Activated CD4-positive, alpha-beta T cell treated with anti-CD3 and anti-CD28 coated beads, Interleukin-2, amount 10 ng/mL, durations not matched to agents 24 days and 14 days (primary cell): ENCODE measurements around the gene PIM1. TPM values are rescaled to one million over a fixed set of nuclear protein-coding genes. Genes with fewer than 3 reads are reported as not detected.
A peak's percentile ranks its signal among the peaks of the same experiment; 100 is the strongest.

Source experiments
- DNase-seq: peaks from one replicate; pipeline ENCODE4 v3.0.0; 2022
- H3K27ac Mint-ChIP-seq: one replicate; pipeline ENCODE4 v1.8.0; 2022; ENCODE audit warnings: mild to moderate bottlenecking, mixed read lengths
- H3K27me3 Mint-ChIP-seq: one replicate; pipeline ENCODE4 v1.8.0; 2022; ENCODE audit warnings: mixed read lengths
- H3K36me3 Mint-ChIP-seq: one replicate; pipeline ENCODE4 v1.8.0; 2022; ENCODE audit warnings: low read depth, mild to moderate bottlenecking, mixed read lengths
- H3K4me1 Mint-ChIP-seq: one replicate; pipeline ENCODE4 v1.8.0; 2021; ENCODE audit warnings: mixed read lengths
- H3K4me3 Mint-ChIP-seq: one replicate; pipeline ENCODE4 v1.8.0; 2022; ENCODE audit warnings: mild to moderate bottlenecking, moderate library complexity, mixed read lengths
- H3K9me3 Mint-ChIP-seq: one replicate; pipeline ENCODE4 v1.8.0; 2021; ENCODE audit warnings: mixed read lengths
- intact Hi-C: fragments of 100-400 bp; cut with micrococcal nuclease; formaldehyde crosslinking; loops from one replicate; pipeline ENCODE4 v1.15.1; 2023
- total RNA-seq: library from RNA; stranded (reverse); gene quantifications from 2 replicates; pipeline ENCODE4 v1.2.3, GENCODE V29; 2022

The PIM1 gene
- total RNA-seq, 1 donor from 2014 or later, result 158 TPM

DNA sequence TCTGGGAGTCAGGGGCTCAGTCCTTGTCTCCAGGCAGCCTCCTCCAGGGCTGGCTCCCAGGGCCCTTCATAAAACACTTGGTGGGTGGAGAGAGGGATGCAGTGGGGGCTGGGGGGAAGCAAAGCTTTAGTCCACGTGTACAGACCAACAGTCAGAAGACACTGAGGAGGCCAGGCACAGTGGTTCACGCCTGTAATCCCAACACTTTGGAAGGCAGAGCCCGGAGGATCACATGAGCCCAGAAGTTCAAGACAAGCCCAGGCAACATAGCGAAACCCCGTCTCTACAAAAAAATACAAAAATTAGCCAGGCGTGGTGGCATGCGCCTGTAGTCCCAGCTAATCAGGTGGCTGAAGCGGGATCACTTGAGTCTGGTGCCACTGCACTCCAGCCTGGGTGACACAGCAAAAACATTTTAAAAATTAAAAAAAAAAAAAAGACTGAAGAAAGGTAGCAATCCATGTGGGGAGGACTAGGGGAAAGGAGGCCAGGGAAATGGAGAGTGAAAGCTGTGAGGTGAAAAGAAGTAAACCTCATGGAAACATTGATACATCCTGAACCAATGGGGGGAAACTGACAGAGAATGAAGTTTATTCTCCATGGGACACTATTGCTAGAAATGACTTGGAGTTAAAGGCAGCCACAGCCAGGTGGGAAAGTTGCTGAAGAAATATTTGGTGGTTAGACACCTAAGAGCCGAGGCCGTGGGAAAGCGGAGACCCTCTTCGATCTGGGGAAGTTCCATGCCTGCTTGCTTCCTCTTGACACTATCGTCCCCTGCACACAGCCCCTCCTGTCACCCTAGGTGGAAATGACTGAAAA is 35.4 kb downstream of the PIM1 start:
- H3K27ac Mint-ChIP-seq, result peak overlapping the region; percentile 85
- peak overlapping the region; percentile 49 for H3K4me3 Mint-ChIP-seq
- peak; percentile 72 for DNase-seq
- H3K36me3 Mint-ChIP-seq, result peaks cover 2% of the 10 kb centered on the region
- H3K9me3 Mint-ChIP-seq, result no peaks in the 10 kb centered on the region
- H3K4me1 Mint-ChIP-seq, result peaks cover 67% of the 10 kb centered on the region
- intact Hi-C loops, result loop anchor here (1.0 to 5.0 kb wide), 4 partner anchors 15 to 318 kb away; partner anchors contain the start of gene C6orf89
- no peaks in the 10 kb centered on the region for H3K27me3 Mint-ChIP-seq

- H3K27me3 Mint-ChIP-seq, result no peaks in the 10 kb centered on the region
- H3K4me3 Mint-ChIP-seq, result peak overlapping the region; percentile 49
- no peaks in the 10 kb centered on the region for H3K9me3 Mint-ChIP-seq
- peaks cover 69% of the 10 kb centered on the region for H3K4me1 Mint-ChIP-seq
- DNase-seq, result no peak
- H3K27ac Mint-ChIP-seq, result peak overlapping the region; percentile 85
- intact Hi-C loops, result loop anchor here (1.0 to 5.0 kb wide), 4 partner anchors 16 to 319 kb away; partner anchors contain the start of gene C6orf89
- H3K36me3 Mint-ChIP-seq, result peaks cover 2% of the 10 kb centered on the region
Measured at GRCh38 chr6:37205997-37206340, 36.0 kb downstream of the PIM1 start.

- DNase-seq, result peak; percentile 57
- Mint-ChIP-seq H3K4me3 (no peak overlapping the region), H3K27me3 (no peaks in the 10 kb centered on the region), H3K36me3 (peaks cover 2% of the 10 kb centered on the region), H3K4me1 (peaks cover 66% of the 10 kb centered on the region), H3K9me3 (no peaks in the 10 kb centered on the region), H3K27ac (peak overlapping the region; percentile 54)
- intact Hi-C loops, result loop anchor here (5.0 kb wide), 1 partner anchor 319 kb away; the partner anchor contains the start of gene C6orf89
Measured at GRCh38 chr6:37206622-37207021, 36.7 kb downstream of the PIM1 start.

- Mint-ChIP-seq H3K27ac (peak overlapping the region; percentile 86), H3K4me3 (peak overlapping the region; percentile 57), H3K4me1 (peaks cover 58% of the 10 kb centered on the region), H3K9me3 (no peaks in the 10 kb centered on the region), H3K36me3 (peaks cover 2% of the 10 kb centered on the region), H3K27me3 (no peaks in the 10 kb centered on the region)
- intact Hi-C loops, result loop anchor here (5.0 kb wide), 1 partner anchor 321 kb away; the partner anchor contains the start of gene C6orf89
- peak; percentile 96 for DNase-seq
Measured at GRCh38 chr6:37207903-37208456, 38.0 kb downstream of the PIM1 start.

DNA sequence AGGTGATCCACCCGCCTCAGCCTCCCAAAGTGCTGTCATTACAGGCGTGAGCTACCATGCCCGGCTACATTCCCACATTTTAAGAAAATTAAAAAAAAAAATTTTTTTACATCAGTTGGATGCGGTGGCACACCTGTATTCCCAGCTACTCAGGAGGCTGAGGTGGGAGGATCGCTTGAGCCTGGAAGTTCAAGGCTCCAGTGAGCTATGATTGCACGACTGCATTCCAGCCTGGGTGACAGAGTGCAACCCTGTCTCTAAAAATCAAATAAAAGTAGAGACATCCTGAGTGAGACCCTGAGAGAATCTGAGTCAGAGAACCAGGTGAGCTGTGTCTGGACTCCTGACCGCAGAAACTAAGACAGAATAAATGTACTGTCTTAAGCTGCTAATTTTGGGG is 38.8 kb downstream of the PIM1 start:
- intact Hi-C loops, result loop anchor here (5.0 kb wide), 1 partner anchor 321 kb away; the partner anchor contains the start of gene C6orf89
- H3K27ac Mint-ChIP-seq, result peak overlapping the region; percentile 93
- H3K36me3 Mint-ChIP-seq, result peaks cover 2% of the 10 kb centered on the region

GRCh38 chr6:37209461-37210205 is 39.7 kb downstream of the PIM1 start:
- Mint-ChIP-seq H3K9me3 (no peaks in the 10 kb centered on the region), H3K4me3 (peak overlapping the region; percentile 63), H3K27ac (peak overlapping the region; percentile 93), H3K27me3 (no peaks in the 10 kb centered on the region), H3K4me1 (peaks cover 51% of the 10 kb centered on the region), H3K36me3 (no peaks in the 10 kb centered on the region)
- intact Hi-C loops, result loop anchor here (1.0 to 5.0 kb wide), 7 partner anchors 26 to 443 kb away; partner anchors contain the start of gene C6orf89
- DNase-seq, result peak; percentile 90

More for the DNA sequence above, 38.8 kb downstream of the PIM1 start:
- no peak overlapping the region for H3K4me3 Mint-ChIP-seq
- H3K9me3 Mint-ChIP-seq, result no peaks in the 10 kb centered on the region
- H3K4me1 Mint-ChIP-seq, result peaks cover 56% of the 10 kb centered on the region
- DNase-seq, result peak; percentile 59
- no peaks in the 10 kb centered on the region for H3K27me3 Mint-ChIP-seq

DNA sequence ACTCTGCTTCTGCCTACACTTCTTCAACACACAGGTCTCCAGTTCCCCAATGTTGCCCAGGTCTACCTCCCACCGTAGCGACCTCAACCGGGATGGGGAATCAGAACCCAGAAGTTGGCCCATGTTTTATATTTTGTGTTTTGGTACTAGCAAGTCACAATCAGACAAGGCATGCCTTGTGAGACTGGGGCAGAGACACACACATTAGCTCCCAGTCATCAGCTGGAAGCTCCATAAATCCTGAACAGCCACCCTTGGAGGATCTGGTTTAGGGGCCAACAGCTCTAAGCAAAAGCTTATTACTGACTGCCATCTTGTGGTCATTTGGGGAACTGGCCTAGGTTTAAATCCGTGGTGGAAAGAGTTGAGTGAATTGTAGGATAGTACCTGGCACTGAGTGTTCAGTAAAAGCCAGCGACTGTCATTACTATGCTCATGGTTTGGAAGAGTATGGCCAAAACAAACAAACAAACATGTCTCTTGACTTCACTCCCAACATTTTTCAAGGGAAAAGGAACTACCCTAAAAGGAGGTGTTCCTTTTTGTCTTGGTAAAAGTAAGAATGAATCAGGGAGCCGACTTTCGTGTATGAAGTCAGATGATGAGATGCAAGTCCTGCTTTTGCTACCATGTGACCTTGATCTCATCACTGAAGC is 40.5 kb downstream of the PIM1 start:
- Mint-ChIP-seq H3K4me1 (peaks cover 47% of the 10 kb centered on the region), H3K36me3 (no peaks in the 10 kb centered on the region), H3K9me3 (no peaks in the 10 kb centered on the region), H3K27me3 (no peaks in the 10 kb centered on the region), H3K4me3 (peak overlapping the region; percentile 28), H3K27ac (peak overlapping the region; percentile 93)
- intact Hi-C loops, result loop anchor here (1.0 to 2.0 kb wide), 6 partner anchors 27 to 444 kb away; no protein-coding TSS in a partner anchor
- peak; percentile 96 for DNase-seq

GRCh38 chr6:37212268-37212667 is 42.3 kb downstream of the PIM1 start:
- H3K27ac Mint-ChIP-seq, result no peak overlapping the region
- intact Hi-C loops, result no loop called here
- DNase-seq, result no peak
- H3K9me3 Mint-ChIP-seq, result no peaks in the 10 kb centered on the region
- H3K27me3 Mint-ChIP-seq, result no peaks in the 10 kb centered on the region
- peaks cover 44% of the 10 kb centered on the region for H3K4me1 Mint-ChIP-seq
- H3K36me3 Mint-ChIP-seq, result no peaks in the 10 kb centered on the region
- no peak overlapping the region for H3K4me3 Mint-ChIP-seq

DNA sequence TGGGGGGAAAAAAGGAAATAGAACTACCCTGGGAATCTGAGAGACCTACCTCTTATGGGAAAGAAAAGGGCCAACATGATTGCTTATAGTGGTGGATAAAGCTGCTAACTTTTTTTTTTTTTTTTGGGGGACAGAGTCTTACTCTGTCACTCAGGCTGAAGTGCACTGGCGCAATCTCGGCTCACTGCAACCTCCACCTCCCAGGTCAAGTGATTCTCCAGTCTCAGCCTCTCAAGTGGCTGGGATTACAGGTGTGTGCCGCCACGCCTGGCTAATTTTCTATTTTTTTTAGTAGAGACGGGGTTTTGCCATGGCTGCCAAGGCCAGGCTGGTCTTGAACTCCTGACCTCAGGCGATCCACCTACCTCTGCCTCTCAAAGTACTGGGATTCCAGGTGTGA is 48.1 kb downstream of the PIM1 start:
- no peak for DNase-seq
- peaks cover 35% of the 10 kb centered on the region for H3K4me1 Mint-ChIP-seq
- no peak overlapping the region for H3K27ac Mint-ChIP-seq
- no peaks in the 10 kb centered on the region for H3K36me3 Mint-ChIP-seq
- intact Hi-C loops, result no loop called here
- no peaks in the 10 kb centered on the region for H3K9me3 Mint-ChIP-seq
- H3K27me3 Mint-ChIP-seq, result no peaks in the 10 kb centered on the region
- H3K4me3 Mint-ChIP-seq, result no peak overlapping the region

DNA sequence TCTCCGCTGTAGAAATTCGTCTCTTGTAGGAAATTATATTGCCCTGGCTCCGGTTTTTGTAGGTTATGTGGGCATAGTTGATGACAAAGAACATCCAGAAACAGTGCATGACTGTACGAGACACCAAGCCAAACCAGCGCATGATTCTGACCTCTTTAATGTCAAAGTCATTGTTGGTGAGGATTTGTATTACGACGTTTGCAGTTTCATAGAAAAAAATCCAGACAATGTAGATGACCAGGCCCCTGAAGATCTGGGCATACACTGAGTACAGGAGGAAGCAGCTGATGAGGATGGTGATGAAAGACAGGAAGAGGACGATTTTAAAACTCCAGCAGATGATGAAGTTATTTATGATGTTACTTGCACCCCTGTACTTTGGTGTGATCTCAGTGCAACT is 48.6 kb downstream of the PIM1 start:
- Mint-ChIP-seq H3K27ac (no peak overlapping the region), H3K9me3 (no peaks in the 10 kb centered on the region), H3K27me3 (no peaks in the 10 kb centered on the region), H3K4me1 (peaks cover 36% of the 10 kb centered on the region), H3K36me3 (no peaks in the 10 kb centered on the region), H3K4me3 (no peak overlapping the region)
- intact Hi-C loops, result no loop called here
- DNase-seq, result no peak

GRCh38 chr6:37221585-37222124 is 51.7 kb downstream of the PIM1 start:
- Mint-ChIP-seq H3K27ac (peak overlapping the region; percentile 69), H3K9me3 (no peaks in the 10 kb centered on the region), H3K4me1 (peaks cover 32% of the 10 kb centered on the region), H3K27me3 (no peaks in the 10 kb centered on the region), H3K4me3 (peak overlapping the region; percentile 84), H3K36me3 (peaks cover 2% of the 10 kb centered on the region)
- DNase-seq, result no peak
- intact Hi-C loops, result loop anchor here (1.0 to 5.0 kb wide), 3 partner anchors 19 to 66 kb away; partner anchors contain the start of gene TMEM217

- peaks cover 34% of the 10 kb centered on the region for H3K4me1 Mint-ChIP-seq
- peak overlapping the region; percentile 69 for H3K27ac Mint-ChIP-seq
- peaks cover 2% of the 10 kb centered on the region for H3K36me3 Mint-ChIP-seq
- intact Hi-C loops, result loop anchor here (1.0 to 5.0 kb wide), 3 partner anchors 18 to 65 kb away; partner anchors contain the start of gene TMEM217
- H3K4me3 Mint-ChIP-seq, result peak overlapping the region; percentile 84
- peak; percentile 94 for DNase-seq
- H3K9me3 Mint-ChIP-seq, result no peaks in the 10 kb centered on the region
- H3K27me3 Mint-ChIP-seq, result no peaks in the 10 kb centered on the region
Measured at GRCh38 chr6:37222125-37222967, 52.4 kb downstream of the PIM1 start.
